HCT116 (cell line): Measurements from ENCODE around the gene CCDC73. TPM values are rescaled to one million over a fixed set of nuclear protein-coding genes. Genes with fewer than 3 reads are reported as not detected.

Experiments used
- ATAC-seq: fragments of 200-7000 bp; cut with Tn5 transposase; 2 replicates; pipeline ENCODE4 v1.9.1; 2020; ENCODE audit warnings: mild to moderate bottlenecking, moderate library complexity
- BruUV-seq: library from RNA; stranded (reverse); fragments of 400-500 nt; replicated peaks from 2 replicates; lab custom pipeline; 2021; lab: Mats Ljungman, UMichigan
- CTCF ChIA-PET: fragments of 300-600 bp; sonication (Branson Sonifier 250); formaldehyde crosslinking; loops from one replicate; lab custom pipeline; 2021; ENCODE audit warnings: antibody characterized with exemption; lab: Charles Lee
- POLR2A ChIA-PET: fragments of 300-600, 350-600 bp; sonication (Branson Sonifier 250); formaldehyde crosslinking; loops from one replicate; lab custom pipeline; 2021; ENCODE audit warnings: antibody characterized with exemption; lab: Charles Lee
- RAD21 ChIA-PET, 2 experiments: fragments of 300-600 bp; sonication (Branson Sonifier 250); formaldehyde crosslinking; loops; one replicate each; lab custom pipeline; 2023; ENCODE audit warnings: low total read pairs in 2 of 2; ENCODE audit not compliant: uncharacterized antibody in 2 of 2, unreplicated experiment in 2 of 2, low non-redundant PET in 1 of 2; lab: Charles Lee
- DNase-seq: peaks from one replicate; pipeline ENCODE4 v3.0.0-alpha.2; 2010; ENCODE audit warnings: low read depth, low spot score
- H2AFZ ChIP-seq: fragments of 200-600 bp; shearing (Covaris generic), sonication (generic); 2 replicates; pipeline ENCODE4 v1.6.1; 2017; ENCODE audit warnings: low read depth, mixed run types, mixed read lengths, antibody characterized with exemption, low read length; ENCODE audit not compliant: poor library complexity, severe bottlenecking
- H3K27ac ChIP-seq: 2 replicates; pipeline ENCODE4 v1.5.1; 2012; ENCODE audit warnings: low read depth, low read length
- H3K27me3 ChIP-seq: fragments of 200-600 bp; sonication (generic); 2 replicates; pipeline ENCODE4 v1.6.1; 2016; ENCODE audit warnings: mixed run types, low read length, mixed read lengths; ENCODE audit not compliant: insufficient read depth
- H3K36me3 ChIP-seq, 2 experiments: fragments of 200-500 bp in 1 of 2; fragments of 200-600 bp in 1 of 2; sonication (Bioruptor generic) in 1 of 2; sonication (generic) in 1 of 2; 2 replicates each; pipeline versions ENCODE4 v1.5.1 to v1.6.1; 2014 to 2016; ENCODE audit warnings: low read length in 2 of 2, inconsistent platforms in 1 of 2, mixed read lengths in 1 of 2, mixed run types in 1 of 2; ENCODE audit not compliant: insufficient read depth in 2 of 2, control insufficient read depth in 1 of 2
- H3K4me1 ChIP-seq, 2 experiments: fragments of 200-600 bp in 1 of 2; sonication (generic) in 1 of 2; 2 replicates each; pipeline versions ENCODE4 v1.5.1 to v1.6.1; 2012 to 2017; ENCODE audit warnings: low read length in 2 of 2, inconsistent platforms in 1 of 2, mild to moderate bottlenecking in 1 of 2, mixed read lengths in 1 of 2, mixed run types in 1 of 2, moderate library complexity in 1 of 2; ENCODE audit not compliant: insufficient read depth in 2 of 2, control insufficient read depth in 1 of 2
- H3K4me2 ChIP-seq: fragments of 200-600 bp; sonication (generic); 2 replicates; pipeline ENCODE4 v1.6.1; 2017; ENCODE audit warnings: mixed run types, low read length, mixed read lengths
- H3K4me3 ChIP-seq, 2 experiments: fragments of 200-600 bp in 1 of 2; sonication (generic) in 1 of 2; replicated peaks in 1 of 2; 2 replicates each; pipeline ENCODE4 v1.5.1; 2011 to 2016; ENCODE audit warnings: low read length in 2 of 2, control low read depth in 1 of 2, low read depth in 1 of 2, mild to moderate bottlenecking in 1 of 2, mixed read lengths in 1 of 2, mixed run types in 1 of 2
- H3K79me2 ChIP-seq: fragments of 200-600 bp; sonication (generic); 2 replicates; pipeline ENCODE4 v1.6.1; 2017; ENCODE audit warnings: mild to moderate bottlenecking, mixed run types, low read length, moderate library complexity, mixed read lengths; ENCODE audit not compliant: insufficient read depth
- H3K9ac ChIP-seq: fragments of 200-600 bp; sonication (generic); 2 replicates; pipeline ENCODE4 v1.6.1; 2016; ENCODE audit warnings: low read length, mixed read lengths
- H3K9me2 ChIP-seq: fragments of 200-600 bp; sonication (generic), shearing (Covaris generic); 2 replicates; pipeline ENCODE4 v1.6.1; 2017; ENCODE audit warnings: mixed run types, mild to moderate bottlenecking, moderate library complexity; ENCODE audit not compliant: insufficient read depth
- H3K9me3 ChIP-seq, 2 experiments: fragments of 200-500 bp in 1 of 2; fragments of 200-600 bp in 1 of 2; sonication (Bioruptor generic) in 1 of 2; sonication (generic) in 1 of 2; 2 replicates each; pipeline ENCODE4 v1.6.1; 2014 to 2017; ENCODE audit warnings: low read length in 2 of 2, mixed read lengths in 2 of 2, inconsistent platforms in 1 of 2, low read depth in 1 of 2, mild to moderate bottlenecking in 1 of 2, mixed run types in 1 of 2, moderate library complexity in 1 of 2; ENCODE audit not compliant: control insufficient read depth in 1 of 2, insufficient read depth in 1 of 2
- H4K20me1 ChIP-seq: fragments of 200-600 bp; sonication (generic), shearing (Covaris generic); 2 replicates; pipeline ENCODE4 v1.6.1; 2017; ENCODE audit warnings: mixed run types, mild to moderate bottlenecking, moderate library complexity; ENCODE audit not compliant: insufficient read depth
- CEBPB ChIP-seq: IDR thresholded peaks from 2 replicates; pipeline ENCODE4 v1.6.1; 2012; ENCODE audit warnings: low read depth
- CTCF ChIP-seq, 3 experiments: fragments of 200-600 bp in 1 of 3; sonication (generic) in 1 of 3; IDR thresholded peaks in 2 of 3; conservative IDR thresholded peaks in 1 of 3; 2 replicates each; pipeline ENCODE4 v1.5.1; 2012 to 2017; ENCODE audit warnings: low read depth in 2 of 3, low read length in 2 of 3, antibody characterized with exemption in 1 of 3, borderline replicate concordance in 1 of 3, control low read depth in 1 of 3, mild to moderate bottlenecking in 1 of 3, mixed read lengths in 1 of 3, mixed run types in 1 of 3, moderate library complexity in 1 of 3; ENCODE audit not compliant: insufficient read depth in 1 of 3
- ELF1 ChIP-seq: IDR thresholded peaks from 2 replicates; pipeline ENCODE4 v1.6.1; 2012; ENCODE audit warnings: low read depth, borderline replicate concordance
- EZH2phosphoT487 ChIP-seq: fragments of 200-600 bp; IDR thresholded peaks from 2 replicates; pipeline ENCODE4 v1.6.1; 2018; ENCODE audit warnings: antibody characterized with exemption, borderline replicate concordance
- JUND ChIP-seq: IDR thresholded peaks from 2 replicates; pipeline ENCODE4 v1.6.1; 2012
- POLR2A ChIP-seq: IDR thresholded peaks from 2 replicates; pipeline ENCODE4 v1.7.0; 2011; ENCODE audit warnings: borderline replicate concordance; ENCODE audit not compliant: insufficient read depth, insufficient read length; ENCODE audit errors: extremely low read depth
- RAD21 ChIP-seq: IDR thresholded peaks from 2 replicates; pipeline ENCODE4 v1.6.1; 2012; ENCODE audit warnings: low read depth, mild to moderate bottlenecking
- REST ChIP-seq: IDR thresholded peaks from 2 replicates; pipeline ENCODE4 v1.6.1; 2012; ENCODE audit warnings: low read depth
- SIN3A ChIP-seq: IDR thresholded peaks from 2 replicates; pipeline ENCODE4 v1.6.1; 2012; ENCODE audit warnings: low read depth
- SP1 ChIP-seq: IDR thresholded peaks from 2 replicates; pipeline ENCODE4 v1.6.1; 2012; ENCODE audit warnings: low read depth
- SRF ChIP-seq: IDR thresholded peaks from 2 replicates; pipeline ENCODE4 v1.6.1; 2012; ENCODE audit warnings: low read depth
- TCF7L2 ChIP-seq: IDR thresholded peaks from 2 replicates; pipeline ENCODE4 v1.7.0; 2011; ENCODE audit warnings: borderline replicate concordance, inconsistent platforms; ENCODE audit not compliant: insufficient read depth, insufficient read length; ENCODE audit errors: extremely low read depth
- YY1 ChIP-seq: IDR thresholded peaks from 2 replicates; pipeline ENCODE4 v1.6.1; 2011; ENCODE audit warnings: low read length, low read depth, moderate library complexity, mild to moderate bottlenecking; ENCODE audit not compliant: insufficient replicate concordance; ENCODE audit errors: extremely low read depth
- ZNF274 ChIP-seq: fragments of 200-500 bp; sonication (Bioruptor generic); IDR thresholded peaks from 2 replicates; pipeline ENCODE4 v1.6.1; 2014; ENCODE audit warnings: mild to moderate bottlenecking, low read depth, low read length, inconsistent platforms
- intact Hi-C: fragments of 100-400 bp; cut with micrococcal nuclease; formaldehyde crosslinking; loops from 2 replicates; pipeline ENCODE4 v1.10.0; 2022
- total RNA-seq: library from RNA; stranded (reverse); gene quantifications from one replicate; pipeline ENCODE4 v1.2.1, GENCODE V29; 2021; ENCODE audit not compliant: unreplicated experiment

The CCDC73 gene
- total RNA-seq, 1 experiment from 2014 or later: not detected

GRCh38 chr11:32671051-32671450, 123.4 kb downstream of the CCDC73 start:
- Histone ChIP-seq H3K27ac (no peak overlapping the region), H3K4me1 (no peaks in the 10 kb centered on the region), H3K4me3 (no peak overlapping the region), H3K9me2 (no peaks in the 10 kb centered on the region), H3K27me3 (no peaks in the 10 kb centered on the region), H3K79me2 (no peaks in the 10 kb centered on the region), H3K4me2 (no peak overlapping the region), H3K36me3 (no peaks in the 10 kb centered on the region), H3K9ac (no peak overlapping the region), H4K20me1 (no peaks in the 10 kb centered on the region), H2AFZ (no peak overlapping the region), H3K9me3 (no peaks in the 10 kb centered on the region)
- CTCF ChIA-PET: no interaction called here
- RAD21 ChIA-PET: no interaction called here
- TF ChIP-seq YY1 (no peak), TCF7L2 (no peak), CEBPB (no peak), EZH2phosphoT487 (no peak), JUND (no peak), POLR2A (no peak), SIN3A (no peak), SRF (no peak), CTCF (IDR thresholded peaks at IDR 0.05 in 2 of 3, conservative IDR thresholded peaks at IDR 0.05 in 1 of 3; ENCODE audit: borderline replicate concordance in 1 of 3, insufficient read depth in 1 of 3, low read depth in 2 of 3, low read length in 2 of 3) (no peak), ELF1 (no peak), SP1 (no peak), RAD21 (no peak), ZNF274 (no peak), REST (no peak)
- no TSS peak for BruUV-seq
- no peak for ATAC-seq
- no peak for DNase-seq
- POLR2A ChIA-PET: no interaction called here
- intact Hi-C loops: no loop called here
